Body of pancreas (tissue), 4 donors: Measurements from ENCODE around the gene GRIA4. TPM values are rescaled to one million over a fixed set of nuclear protein-coding genes. Genes with fewer than 3 reads are reported as not detected.

ENCODE experiments used
- ATAC-seq: fragments of 150-250 bp; one replicate; pipeline ENCODE4 v1.9.1; 2016
- DNase-seq, 4 donors: peaks; one replicate each; pipeline ENCODE4 v3.0.0-alpha.2; 2019
- H3K27ac ChIP-seq, 4 donors: fragments of 200-600 bp; sonication (generic); 1 replicate in 3 of 4; 2 replicates in 1 of 4; pipeline versions ENCODE4 v1.5.1 to v1.6.1; 2016 to 2019; ENCODE audit warnings: mild to moderate bottlenecking in 1 of 4, mixed read lengths in 1 of 4, moderate library complexity in 1 of 4
- H3K27me3 ChIP-seq, 2 donors: fragments of 200-600 bp; sonication (generic); one replicate each; pipeline ENCODE4 v1.6.0; 2016; ENCODE audit warnings: mild to moderate bottlenecking in 1 of 2
- H3K36me3 ChIP-seq, 2 donors: fragments of 200-600 bp; sonication (generic); replicated peaks in 1 of 2; 2 replicates each; pipeline ENCODE4 v1.5.1; 2016; ENCODE audit warnings: low read depth in 2 of 2; ENCODE audit not compliant: insufficient read depth in 1 of 2
- H3K4me1 ChIP-seq: fragments of 200-600 bp; sonication (generic); one replicate; pipeline ENCODE4 v1.6.0; 2016
- H3K4me3 ChIP-seq, 2 donors: fragments of 200-600 bp; sonication (generic); 1 replicate in 1 of 2; 2 replicates in 1 of 2; pipeline ENCODE4 v1.5.1; 2016 to 2019
- H3K9me3 ChIP-seq, 3 donors: fragments of 200-600 bp; sonication (generic); 1 replicate in 2 of 3; 2 replicates in 1 of 3; pipeline ENCODE4 v1.5.1; 2016
- POLR2A ChIP-seq, 3 donors: fragments of 450-650 bp; IDR thresholded peaks; one replicate each; pipeline ENCODE4 v1.6.1; 2016; ENCODE audit warnings: antibody characterized with exemption in 3 of 3, mild to moderate bottlenecking in 2 of 3
- WGBS, 2 donors: methylation state at CpG; one replicate each; pipeline ENCODE4 v1.1.5; 2017; 5-methylcytosine and 5-hydroxymethylcytosine counted together
- intact Hi-C: fragments of 100-400 bp; cut with DNase I; formaldehyde crosslinking; loops from one replicate; pipeline ENCODE4 v1.15.1; 2023
- total RNA-seq, 2 donors: library from RNA; depleted of rRNA; stranded (reverse); fragments of >200 nt; gene quantifications; one replicate each; pipeline ENCODE4 v1.1.0, GENCODE V29; 2016
- TF ChIP-seq, protein P1 (sequence below), 7 experiments: fragments of 450-650 bp in 4 of 7; fragments of 200-600 bp in 3 of 7; sonication (generic) in 3 of 7; IDR thresholded peaks; one replicate each; pipeline ENCODE4 v1.5.1; 2016 to 2019; ENCODE audit warnings: antibody characterized with exemption in 7 of 7

GRIA4 gene
- total RNA-seq, 2 donors from 2014 or later = 0.26 TPM; not detected in 1

DNA sequence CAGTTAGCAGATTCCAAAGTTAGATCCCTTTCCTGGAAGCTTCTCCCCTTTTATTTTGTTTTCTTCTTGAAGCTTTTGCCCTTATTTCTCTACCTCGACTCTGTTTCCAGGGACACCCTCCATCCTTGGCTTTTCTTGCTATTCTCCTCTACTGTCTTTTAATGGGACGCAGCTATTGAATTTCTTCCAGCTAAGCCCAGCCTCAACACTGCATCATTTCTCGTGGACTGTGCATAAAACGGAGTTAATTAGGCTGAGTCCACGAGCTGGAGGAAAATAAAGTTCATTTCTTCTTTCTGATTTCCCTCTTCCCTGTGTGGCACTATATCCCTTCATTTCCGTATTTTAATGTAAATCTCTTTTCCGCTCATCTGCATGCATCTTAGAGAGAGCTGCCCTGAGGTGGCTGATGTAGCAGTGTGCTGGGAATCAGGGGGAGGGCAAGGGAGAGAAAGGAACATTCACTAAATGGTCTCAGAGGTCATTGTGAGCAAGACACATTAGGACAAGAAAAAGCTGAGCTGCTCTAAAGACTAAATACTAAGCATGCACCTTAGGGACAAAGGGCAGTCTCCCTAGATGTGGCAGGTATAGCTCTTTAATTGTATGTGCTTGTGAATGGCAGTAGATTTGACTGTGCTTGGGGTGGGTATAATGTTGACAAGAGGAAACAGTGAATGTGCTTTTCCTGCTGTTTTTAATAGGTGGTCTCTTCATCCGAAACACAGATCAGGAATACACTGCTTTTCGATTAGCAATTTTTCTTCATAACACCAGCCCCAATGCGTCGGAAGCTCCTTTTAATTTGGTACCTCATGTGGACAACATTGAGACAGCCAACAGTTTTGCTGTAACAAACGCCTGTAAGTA is 1.9 kb downstream of the GRIA4 start:
- no peak overlapping the region for H3K4me3 ChIP-seq
- intact Hi-C loops = no loop called here
- H3K4me1 ChIP-seq = peaks cover 21% of the 10 kb centered on the region
- DNase-seq (no peak), ATAC-seq (no peak)
- no peak overlapping the region for H3K27ac ChIP-seq
- 29 to 37% methylated on average over 12 of the region's 12 CpGs for WGBS, 2 donors
- H3K9me3 ChIP-seq = no peaks in the 10 kb centered on the region
- H3K36me3 ChIP-seq = no peaks in the 10 kb centered on the region
- TF ChIP-seq POLR2A (IDR thresholded peaks at IDR 0.05) = no peak
- TF ChIP-seq, protein P1, sequence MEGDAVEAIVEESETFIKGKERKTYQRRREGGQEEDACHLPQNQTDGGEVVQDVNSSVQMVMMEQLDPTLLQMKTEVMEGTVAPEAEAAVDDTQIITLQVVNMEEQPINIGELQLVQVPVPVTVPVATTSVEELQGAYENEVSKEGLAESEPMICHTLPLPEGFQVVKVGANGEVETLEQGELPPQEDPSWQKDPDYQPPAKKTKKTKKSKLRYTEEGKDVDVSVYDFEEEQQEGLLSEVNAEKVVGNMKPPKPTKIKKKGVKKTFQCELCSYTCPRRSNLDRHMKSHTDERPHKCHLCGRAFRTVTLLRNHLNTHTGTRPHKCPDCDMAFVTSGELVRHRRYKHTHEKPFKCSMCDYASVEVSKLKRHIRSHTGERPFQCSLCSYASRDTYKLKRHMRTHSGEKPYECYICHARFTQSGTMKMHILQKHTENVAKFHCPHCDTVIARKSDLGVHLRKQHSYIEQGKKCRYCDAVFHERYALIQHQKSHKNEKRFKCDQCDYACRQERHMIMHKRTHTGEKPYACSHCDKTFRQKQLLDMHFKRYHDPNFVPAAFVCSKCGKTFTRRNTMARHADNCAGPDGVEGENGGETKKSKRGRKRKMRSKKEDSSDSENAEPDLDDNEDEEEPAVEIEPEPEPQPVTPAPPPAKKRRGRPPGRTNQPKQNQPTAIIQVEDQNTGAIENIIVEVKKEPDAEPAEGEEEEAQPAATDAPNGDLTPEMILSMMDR (IDR thresholded peaks at IDR 0.05) = no peak
- peaks cover 0 to 32% of the 10 kb centered on the region in 2 donors for H3K27me3 ChIP-seq

GRCh38 chr11:105612771-105613170 is 2.9 kb downstream of the GRIA4 start:
- intact Hi-C loops = no loop called here
- WGBS, 2 donors = 69 to 82% methylated on average over 4 of the region's 4 CpGs

GRCh38 chr11:105613183-105613582 is 3.3 kb downstream of the GRIA4 start:
- H3K4me3 ChIP-seq = no peak overlapping the region
- no peaks in the 10 kb centered on the region for H3K36me3 ChIP-seq
- no peak for ATAC-seq
- H3K27ac ChIP-seq = no peak overlapping the region
- intact Hi-C loops = no loop called here
- H3K4me1 ChIP-seq = peaks cover 21% of the 10 kb centered on the region
- TF ChIP-seq, protein P1 (IDR thresholded peaks at IDR 0.05) = no peak
- no peaks in the 10 kb centered on the region for H3K9me3 ChIP-seq
- H3K27me3 ChIP-seq = peaks cover 0 to 32% of the 10 kb centered on the region in 2 donors
- DNase-seq = no peak

More at GRCh38 chr11:105612771-105613170, 2.9 kb downstream of the GRIA4 start:
- no peak for TF ChIP-seq POLR2A (IDR thresholded peaks at IDR 0.05)
- TF ChIP-seq, protein P1 (IDR thresholded peaks at IDR 0.05) = no peak
- ATAC-seq (no peak), DNase-seq (no peak)
- H3K9me3 ChIP-seq = no peaks in the 10 kb centered on the region
- peaks cover 21% of the 10 kb centered on the region for H3K4me1 ChIP-seq
- H3K36me3 ChIP-seq = no peaks in the 10 kb centered on the region
- peaks cover 0 to 32% of the 10 kb centered on the region in 2 donors for H3K27me3 ChIP-seq
- no peak overlapping the region for H3K4me3 ChIP-seq
- H3K27ac ChIP-seq = no peak overlapping the region

GRCh38 chr11:105618343-105618955 is 8.6 kb downstream of the GRIA4 start:
- TF ChIP-seq, protein P1 (IDR thresholded peaks at IDR 0.05) = no peak
- TF ChIP-seq POLR2A (IDR thresholded peaks at IDR 0.05) = no peak
- Histone ChIP-seq H3K4me3 (no peak overlapping the region), H3K36me3 (no peaks in the 10 kb centered on the region), H3K27ac (no peak overlapping the region), H3K4me1 (no peaks in the 10 kb centered on the region), H3K9me3 (no peaks in the 10 kb centered on the region), H3K27me3 (no peaks in the 10 kb centered on the region)
- intact Hi-C loops = no loop called here
- WGBS, 2 donors = 59 to 75% methylated on average over 2 of the region's 2 CpGs
- ATAC-seq (no peak), DNase-seq (no peak)
